ENCODE results near the gene AZU1.
A peak's percentile ranks its signal among the peaks of the same experiment; 100 is the strongest.
"Not testable (repeated sequence)": the region's sequence is repeated elsewhere in the genome, so short reads cannot be mapped to it uniquely, and the experiment has no call there.

The AZU1 gene

DNA sequence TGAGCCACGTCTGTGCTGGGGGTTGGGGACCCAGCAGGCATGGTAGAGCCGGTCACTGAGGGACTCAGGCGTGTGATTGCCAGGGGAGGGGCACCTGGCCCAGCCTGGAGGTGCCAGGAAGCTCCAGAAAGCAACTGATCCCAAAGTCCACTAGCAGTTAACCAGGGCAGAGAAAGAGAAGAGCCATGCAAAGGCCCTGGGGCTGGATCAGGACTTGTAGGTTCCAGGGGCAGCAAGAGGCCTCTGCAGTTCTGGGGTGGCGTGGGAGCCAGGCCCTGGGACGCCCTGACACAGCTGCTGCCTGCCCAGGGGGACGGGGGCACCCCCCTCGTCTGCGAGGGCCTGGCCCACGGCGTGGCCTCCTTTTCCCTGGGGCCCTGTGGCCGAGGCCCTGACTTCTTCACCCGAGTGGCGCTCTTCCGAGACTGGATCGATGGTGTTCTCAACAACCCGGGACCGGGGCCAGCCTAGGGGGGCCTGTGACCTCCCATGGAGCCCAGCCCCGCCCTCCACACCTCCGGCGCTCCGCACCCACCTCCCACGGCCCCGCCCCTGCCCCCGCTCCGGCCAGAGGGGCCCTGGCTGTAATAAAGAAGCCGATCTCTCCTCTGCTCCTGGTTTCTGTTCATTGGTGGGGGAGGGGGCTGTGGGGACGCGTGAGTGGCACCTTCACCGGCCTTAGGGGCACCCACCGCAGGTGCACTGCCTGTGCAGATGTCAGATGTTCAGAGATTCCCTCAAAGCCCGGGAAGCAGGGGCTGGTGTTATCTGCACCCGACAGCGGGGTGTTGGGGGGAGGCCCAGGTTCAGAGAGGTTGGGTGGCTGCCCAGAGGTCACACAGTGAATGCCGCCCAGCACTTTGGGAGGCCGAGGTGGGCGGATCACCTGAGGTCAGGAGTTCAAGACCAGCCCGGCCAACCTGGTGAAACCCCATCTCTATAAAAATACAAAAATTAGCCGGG is 4.1 kb downstream of the AZU1 start:
- DNase-seq (ENCODE audit: low read depth), result no peak

DNA sequence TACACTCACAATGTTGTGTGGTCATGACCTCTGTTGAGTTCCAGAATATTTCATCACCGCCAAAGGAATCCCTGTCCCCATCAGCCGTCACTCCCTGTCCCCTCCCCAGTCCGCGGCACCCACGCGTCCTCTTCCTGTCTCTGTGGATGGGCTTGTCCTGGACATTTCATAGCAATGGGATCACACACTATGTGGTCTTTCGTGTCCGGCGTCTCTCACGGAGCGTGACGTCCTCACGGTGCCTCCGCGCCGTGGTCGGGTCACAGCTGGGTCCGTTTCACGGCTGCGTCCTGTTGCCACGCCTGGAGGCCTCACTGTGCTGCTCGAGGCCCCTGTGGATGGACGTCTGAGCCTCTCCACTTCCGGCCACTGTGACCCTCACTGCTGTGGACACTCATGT is 6.6 kb downstream of the AZU1 start:
- no peak for DNase-seq (ENCODE audit: low read depth)

DNA sequence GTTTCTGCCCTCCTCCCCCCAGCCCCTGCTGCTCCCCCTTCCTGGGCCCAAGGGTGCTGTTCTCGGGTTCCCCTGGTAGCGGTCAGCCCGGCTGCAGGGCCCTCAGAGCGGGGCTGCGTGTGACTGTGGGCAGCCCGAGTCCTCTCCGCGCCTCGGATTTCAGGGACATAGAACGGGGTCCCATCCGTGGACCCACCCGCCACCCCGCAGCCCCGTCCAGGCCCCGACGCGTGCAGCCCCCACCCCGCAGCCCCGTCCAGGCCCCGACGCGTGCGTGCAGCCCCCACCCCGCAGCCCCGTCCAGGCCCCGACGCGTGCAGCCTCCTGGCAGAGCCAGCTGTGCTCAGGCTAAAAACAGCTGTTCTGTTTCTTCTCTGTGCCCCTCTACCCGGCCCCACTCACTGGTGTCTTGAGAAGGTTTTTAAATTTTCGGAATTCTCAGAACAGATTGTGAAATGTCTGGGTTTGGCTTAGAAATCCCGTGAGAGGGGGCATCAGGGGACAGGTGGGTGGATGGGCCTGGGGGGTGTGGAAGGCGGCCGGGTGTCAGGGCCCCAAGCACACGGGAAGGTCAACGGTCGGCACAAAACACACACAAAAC is 7.7 kb downstream of the AZU1 start:
- no peak for DNase-seq (ENCODE audit: low read depth)

DNA sequence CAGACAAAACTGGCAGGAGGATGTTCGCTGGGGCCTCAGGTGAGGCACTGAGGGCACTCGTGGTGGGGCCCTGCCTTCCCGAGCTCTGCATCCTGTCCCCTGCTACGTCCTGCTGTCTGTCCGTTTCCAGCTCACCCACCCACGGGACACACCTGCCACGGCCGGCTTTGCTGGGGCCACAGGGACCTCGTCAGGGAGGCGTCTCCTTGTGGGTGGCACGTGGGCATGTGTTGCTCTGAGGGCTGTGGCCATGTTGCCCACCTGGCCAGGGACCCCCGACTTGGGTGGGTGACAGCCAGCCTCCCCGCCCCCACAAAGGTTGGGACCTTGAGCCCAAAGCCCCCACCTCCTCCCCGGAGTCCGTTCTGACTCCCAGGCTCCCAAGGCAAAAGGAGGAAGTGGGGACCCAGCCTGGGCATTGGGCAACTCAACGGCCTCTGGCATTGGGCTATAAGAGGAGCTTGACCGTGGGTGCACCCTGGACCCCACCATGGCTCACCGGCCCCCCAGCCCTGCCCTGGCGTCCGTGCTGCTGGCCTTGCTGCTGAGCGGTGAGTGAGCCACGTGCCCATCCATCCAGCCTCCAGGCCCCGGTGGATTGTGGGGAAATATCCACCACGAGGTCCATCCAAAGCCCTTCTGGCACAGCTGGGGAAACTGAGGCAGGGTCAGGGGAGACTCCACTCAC is 13.0 kb downstream of the AZU1 start, which contains the start of gene PRTN3:
TSS of gene PRTN3 (plus strand) at position 481 of the 688 bp plus-strand sequence. CDS start at position 491, 10 bp downstream.
- DNase-seq (ENCODE audit: low read depth), result no peak

DNA sequence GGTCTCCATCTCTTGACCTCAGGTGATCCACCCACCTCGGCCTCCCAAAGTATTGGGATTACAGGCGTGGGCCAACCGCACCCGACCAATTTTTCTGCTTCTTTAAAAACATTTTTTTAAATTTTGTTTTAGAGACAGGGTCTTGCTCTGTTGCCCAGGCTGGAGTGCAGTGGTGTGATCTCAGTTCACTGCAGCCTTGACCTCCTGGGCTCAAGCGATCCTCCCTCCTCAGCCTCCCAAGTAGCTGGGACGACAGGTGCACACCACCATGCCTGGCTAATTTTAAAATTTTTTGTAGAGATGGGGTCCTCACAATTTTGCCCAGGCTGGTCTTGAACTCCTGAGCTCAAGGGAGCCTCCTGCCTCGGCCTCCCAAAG is 15.2 kb downstream of the AZU1 start:
- DNase-seq (ENCODE audit: low read depth), result not testable (repeated sequence)

DNA sequence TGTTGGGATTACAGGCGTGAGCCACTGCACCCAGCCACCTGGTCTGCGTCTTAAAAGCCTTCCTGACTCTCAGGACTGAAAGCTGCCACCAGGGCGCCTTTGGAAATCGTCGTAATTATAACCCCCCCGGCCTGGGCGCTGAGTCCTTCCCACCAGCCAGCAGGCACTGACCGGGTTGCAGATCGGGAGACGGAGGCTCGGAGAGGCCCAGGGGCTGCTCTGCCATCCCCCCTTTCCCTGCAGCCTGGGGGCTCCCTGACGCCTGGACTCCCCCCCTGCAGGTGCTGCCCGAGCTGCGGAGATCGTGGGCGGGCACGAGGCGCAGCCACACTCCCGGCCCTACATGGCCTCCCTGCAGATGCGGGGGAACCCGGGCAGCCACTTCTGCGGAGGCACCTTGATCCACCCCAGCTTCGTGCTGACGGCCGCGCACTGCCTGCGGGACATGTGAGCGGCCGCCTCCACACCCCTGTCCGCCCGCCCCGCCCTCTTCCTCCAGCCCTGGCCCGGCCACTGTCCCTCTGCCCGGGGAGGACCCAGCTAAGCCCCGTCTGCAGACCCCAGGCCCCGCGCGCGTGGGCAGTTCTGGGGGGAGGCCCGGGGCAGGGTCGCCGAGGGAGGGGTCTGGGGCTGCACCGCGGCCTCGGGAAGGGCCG is 15.7 kb downstream of the AZU1 start:
- no peak for DNase-seq (ENCODE audit: low read depth)

DNA sequence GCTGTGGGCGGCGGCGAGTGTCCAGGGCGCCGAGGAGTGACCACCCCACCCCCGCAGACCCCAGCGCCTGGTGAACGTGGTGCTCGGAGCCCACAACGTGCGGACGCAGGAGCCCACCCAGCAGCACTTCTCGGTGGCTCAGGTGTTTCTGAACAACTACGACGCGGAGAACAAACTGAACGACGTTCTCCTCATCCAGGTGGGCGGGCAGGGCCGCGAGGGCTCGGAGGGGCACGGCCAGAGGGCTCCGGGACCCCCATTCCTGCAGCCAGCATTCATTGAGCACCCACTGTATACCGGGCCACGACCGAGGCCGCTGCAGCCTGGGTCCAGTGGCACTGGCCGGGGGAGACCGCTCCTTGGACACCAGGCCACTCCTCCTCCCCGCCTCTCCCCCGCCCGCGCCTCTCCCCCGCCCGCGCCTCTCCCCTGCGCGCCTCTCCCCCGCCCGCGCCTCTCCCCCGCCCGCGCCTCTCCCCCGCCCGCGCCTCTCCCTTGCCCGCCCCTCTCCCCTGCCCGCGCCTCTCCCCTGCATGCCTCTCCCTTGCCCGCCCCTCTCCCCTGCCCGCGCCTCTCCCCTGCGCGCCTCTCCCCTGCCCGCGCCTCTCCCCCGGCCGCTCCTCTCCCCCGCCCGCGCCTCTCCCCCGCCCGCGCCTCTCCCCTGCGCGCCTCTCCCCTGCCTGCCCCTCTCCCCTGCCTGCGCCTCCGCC is 16.4 kb downstream of the AZU1 start:
- no peak for DNase-seq (ENCODE audit: low read depth)

DNA sequence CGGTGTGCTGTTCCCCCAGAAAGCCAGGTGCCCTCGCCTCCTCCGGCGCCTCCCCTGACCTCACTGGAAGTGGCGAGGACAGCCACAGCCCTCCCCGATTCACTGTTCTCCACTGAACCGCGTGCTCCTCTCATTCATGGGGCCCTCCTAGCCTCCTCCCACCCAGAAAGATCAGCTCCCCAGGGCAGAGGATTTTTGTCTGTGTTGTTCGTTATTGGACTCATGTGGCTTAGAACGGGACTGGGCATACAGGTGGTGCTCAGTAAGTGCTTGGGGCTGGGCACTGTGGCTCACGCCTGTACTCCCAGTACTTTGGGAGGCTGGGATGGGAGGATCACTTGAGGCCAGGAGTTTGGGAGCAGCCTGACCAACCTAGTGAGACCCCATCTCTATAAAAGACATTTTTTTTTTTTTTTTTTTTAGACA is 16.9 kb downstream of the AZU1 start:
- DNase-seq (ENCODE audit: low read depth), result no peak

DNA sequence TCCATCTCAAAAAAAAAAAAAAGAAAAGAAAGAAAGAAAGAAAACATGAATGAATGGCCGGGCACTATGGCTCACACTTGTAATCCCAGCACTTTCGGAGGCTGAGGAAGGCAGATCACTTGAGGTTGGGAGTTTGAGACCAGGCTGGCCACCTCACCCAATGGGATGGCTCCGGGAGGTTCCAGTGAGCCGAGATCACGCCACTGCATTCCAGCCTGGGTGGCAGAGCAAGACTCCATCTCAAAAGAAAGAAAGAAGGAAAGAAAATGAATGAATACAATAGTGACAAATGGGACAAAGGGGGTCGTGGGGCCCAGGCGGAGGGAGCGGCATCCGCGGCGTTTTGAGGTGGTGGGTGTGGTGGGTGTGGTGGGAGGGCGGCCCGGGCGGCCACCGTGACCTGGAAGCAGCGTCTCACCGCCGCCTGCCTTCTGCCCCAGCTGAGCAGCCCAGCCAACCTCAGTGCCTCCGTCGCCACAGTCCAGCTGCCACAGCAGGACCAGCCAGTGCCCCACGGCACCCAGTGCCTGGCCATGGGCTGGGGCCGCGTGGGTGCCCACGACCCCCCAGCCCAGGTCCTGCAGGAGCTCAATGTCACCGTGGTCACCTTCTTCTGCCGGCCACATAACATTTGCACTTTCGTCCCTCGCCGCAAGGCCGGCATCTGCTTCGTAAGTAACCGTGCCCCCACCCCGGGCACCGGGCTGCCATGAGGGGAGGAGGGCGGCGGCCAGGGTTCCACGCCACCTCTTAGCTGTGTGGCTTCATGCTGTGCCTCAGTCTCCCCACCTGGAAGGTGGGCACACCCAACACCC is 18.3 kb downstream of the AZU1 start:
- no peak for DNase-seq (ENCODE audit: low read depth)

DNA sequence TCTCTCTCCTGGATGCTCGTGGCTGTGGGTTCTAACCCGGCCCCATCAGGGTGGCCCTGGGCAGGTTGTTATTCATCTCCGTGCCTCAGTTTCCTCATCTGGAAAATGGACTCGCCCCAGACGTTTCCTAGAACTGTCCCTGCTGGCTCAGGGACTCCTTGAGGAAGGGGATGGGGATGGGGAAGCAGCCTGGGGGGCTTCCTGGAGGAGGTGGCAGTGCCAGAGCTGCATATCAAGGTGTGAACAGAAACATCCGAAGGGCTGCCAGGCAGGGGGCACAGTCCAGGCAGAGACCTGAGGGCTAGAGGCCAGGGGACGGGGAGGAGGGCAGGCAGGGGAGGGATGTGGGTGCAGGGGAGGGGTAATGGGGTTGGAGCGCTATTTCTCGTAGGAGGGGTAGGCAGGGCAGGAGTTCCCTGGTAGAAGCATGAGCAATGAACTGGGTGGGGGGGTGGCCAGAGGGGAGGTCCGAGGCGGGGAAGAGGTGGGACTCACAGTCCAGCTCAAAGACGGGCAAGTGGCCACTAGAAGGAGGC is 20.8 kb downstream of the AZU1 start:
- DNase-seq (ENCODE audit: low read depth), result no peak

DNA sequence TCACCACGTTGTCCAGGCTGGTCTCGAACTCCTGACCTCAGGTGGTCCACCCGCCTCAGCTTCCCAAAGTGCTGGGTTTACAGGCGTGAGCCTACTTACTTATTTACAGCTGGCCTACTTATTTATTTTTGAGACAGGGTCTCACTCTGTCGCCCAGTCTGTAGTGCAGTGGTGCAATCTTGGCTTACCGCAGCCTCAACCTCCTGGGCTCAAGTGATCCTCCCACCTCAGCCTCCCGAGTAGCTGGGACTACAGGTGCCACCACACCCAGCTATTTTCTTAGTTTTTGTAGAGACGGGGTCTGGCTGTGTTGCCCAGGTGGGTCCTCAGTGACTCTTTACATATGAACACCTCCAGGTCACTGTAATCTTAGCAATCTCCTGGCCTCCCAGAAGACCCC is 21.6 kb downstream of the AZU1 start:
- not testable (repeated sequence) for DNase-seq (ENCODE audit: low read depth)

DNA sequence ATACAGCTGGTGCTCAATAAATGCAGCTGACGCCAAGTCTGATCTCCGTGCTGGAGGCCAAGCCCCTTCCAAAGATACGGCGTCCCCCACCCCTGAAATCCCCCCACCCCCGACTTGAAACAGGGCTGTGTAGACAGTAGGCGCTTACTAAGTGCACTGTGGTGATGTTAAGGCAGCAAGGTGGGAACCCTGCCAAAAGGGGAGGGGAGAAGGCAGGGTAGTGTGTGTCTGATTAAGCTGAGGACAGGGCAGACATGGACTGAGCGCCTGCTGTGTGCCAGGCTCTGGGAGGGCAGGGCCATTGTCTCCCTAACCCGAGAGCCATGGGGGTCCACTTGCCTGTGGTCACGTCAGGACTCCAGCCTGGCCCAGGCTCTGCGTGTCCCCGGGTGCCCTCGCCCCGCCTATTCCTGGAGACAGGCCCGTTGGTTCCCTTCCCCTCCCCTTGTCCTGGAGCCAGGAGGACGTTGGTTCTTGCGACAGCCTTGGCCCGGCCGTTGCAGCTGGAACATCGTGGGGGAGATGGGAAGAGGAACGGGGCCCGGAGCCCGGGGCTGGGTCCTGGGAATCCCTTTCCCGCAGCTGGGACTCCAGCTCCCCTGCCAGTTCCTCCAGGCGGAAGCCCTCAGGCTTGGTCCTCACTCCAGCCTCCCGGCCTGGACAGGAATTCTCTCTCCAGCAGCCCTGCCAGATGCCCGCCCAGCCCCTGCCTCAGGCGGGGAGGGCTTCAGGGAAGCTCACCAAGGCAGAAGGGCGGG is 22.8 kb downstream of the AZU1 start:
- peak; percentile 94 for DNase-seq (ENCODE audit: low read depth)

DNA sequence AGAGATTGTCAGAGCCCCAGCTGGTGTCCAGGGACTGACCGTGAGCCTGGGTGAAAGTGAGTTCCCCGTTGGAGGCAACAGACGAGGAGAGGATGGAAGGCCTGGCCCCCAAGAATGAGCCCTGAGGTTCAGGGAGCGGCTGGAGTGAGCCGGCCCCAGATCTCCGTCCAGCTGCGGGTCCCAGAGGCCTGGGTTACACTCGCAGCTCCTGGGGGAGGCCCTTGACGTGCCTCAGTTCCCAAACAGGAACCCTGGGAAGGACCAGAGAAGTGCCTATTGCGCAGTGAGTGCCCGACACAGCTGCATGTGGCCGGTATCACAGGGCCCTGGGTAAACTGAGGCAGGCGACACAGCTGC is 23.3 kb downstream of the AZU1 start:
- DNase-seq (ENCODE audit: low read depth), result no peak

DNA sequence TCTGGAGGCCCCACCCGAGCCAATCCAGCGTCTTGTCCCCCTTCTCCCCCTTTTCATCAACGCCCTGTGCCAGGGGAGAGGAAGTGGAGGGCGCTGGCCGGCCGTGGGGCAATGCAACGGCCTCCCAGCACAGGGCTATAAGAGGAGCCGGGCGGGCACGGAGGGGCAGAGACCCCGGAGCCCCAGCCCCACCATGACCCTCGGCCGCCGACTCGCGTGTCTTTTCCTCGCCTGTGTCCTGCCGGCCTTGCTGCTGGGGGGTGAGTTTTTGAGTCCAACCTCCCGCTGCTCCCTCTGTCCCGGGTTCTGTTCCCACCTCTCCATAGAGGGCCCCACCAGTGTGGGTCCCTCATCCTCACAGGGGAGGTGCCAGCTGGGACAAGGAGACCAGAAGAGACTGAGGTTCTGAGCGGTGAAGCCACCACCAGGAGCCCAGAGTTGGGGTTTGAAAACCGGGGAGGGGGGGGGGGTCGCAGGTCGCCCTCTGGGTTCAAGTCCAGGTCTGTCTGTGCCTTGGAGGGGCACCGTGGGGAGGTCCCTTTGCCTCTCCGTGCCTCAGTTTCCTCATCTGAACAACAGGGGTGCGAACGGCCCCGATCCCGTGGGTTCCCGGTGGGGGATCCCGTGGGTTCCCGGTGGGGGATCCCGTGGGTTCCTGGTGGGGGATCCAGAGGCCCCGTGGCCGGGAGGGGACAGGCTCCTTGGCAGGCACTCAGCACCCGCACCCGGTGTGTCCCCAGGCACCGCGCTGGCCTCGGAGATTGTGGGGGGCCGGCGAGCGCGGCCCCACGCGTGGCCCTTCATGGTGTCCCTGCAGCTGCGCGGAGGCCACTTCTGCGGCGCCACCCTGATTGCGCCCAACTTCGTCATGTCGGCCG is 24.7 kb downstream of the AZU1 start, which contains the start of gene ELANE:
TSS of gene ELANE (plus strand) at position 168 of the 878 bp plus-strand sequence. CDS start at position 194, 26 bp downstream.
- no peak for DNase-seq (ENCODE audit: low read depth)

DNA sequence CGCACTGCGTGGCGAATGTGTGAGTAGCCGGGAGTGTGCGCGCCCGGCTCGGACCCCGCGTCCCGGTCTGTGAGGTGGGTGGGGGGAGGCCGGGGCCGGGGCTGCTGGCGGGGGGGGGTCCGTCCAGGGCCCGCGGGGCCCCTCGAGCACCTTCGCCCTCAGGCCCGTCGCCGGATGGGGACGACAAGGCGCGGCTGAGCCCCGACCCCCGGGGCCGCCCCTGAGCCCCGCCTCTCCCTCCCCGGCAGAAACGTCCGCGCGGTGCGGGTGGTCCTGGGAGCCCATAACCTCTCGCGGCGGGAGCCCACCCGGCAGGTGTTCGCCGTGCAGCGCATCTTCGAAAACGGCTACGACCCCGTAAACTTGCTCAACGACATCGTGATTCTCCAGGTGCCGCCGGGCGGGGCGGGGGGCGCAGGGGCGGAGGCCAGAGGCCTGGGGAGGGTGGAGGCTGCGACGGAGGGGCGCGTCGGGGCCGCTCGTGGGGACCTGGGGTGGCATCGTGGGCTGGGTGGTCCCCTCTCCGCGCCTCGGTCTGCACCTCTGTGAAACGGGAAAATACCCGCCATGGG is 25.5 kb downstream of the AZU1 start:
- DNase-seq (ENCODE audit: low read depth), result no peak

DNA sequence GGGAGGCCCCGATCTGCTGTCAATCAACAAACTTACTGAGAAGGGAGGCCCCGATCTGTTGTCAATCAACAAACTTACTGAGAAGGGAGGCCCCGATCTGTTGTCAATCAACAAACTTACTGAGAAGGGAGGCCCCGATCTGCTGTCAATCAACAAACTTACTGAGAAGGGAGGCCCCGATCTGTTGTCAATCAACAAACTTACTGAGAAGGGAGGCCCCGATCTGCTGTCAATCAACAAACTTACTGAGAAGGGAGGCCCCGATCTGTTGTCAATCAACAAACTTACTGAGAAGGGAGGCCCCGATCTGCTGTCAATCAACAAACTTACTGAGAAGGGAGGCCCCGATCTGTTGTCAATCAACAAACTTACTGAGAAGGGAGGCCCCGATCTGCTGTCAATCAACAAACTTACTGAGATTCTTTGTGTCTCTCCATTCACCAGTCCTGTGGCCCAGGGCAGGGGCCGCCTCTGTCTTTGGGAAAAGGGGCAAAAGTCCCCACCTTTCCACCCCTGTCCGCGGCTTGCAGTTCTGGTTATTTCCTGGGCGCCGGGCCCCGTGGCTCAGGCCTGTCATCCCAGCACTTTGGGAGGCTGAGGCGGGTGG is 26.1 kb downstream of the AZU1 start:
- not testable (repeated sequence) for DNase-seq (ENCODE audit: low read depth)

DNA sequence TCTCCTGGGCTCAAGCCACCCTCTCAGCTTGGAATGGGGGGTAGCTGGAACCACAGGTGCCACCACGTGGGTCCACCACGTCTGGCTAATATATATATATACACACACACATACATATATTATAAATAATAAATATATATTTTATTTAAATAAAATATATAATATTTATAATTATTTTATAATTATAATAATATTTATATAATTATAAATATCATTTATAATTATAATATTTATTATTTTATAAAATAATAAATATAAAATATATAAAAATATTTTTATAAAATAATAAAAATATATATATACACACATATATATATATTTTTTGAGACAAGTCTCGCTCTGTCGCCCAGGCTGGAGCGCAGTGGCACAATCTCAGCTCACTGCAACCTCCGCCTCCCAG is 26.9 kb downstream of the AZU1 start:
- no peak for DNase-seq (ENCODE audit: low read depth)

DNA sequence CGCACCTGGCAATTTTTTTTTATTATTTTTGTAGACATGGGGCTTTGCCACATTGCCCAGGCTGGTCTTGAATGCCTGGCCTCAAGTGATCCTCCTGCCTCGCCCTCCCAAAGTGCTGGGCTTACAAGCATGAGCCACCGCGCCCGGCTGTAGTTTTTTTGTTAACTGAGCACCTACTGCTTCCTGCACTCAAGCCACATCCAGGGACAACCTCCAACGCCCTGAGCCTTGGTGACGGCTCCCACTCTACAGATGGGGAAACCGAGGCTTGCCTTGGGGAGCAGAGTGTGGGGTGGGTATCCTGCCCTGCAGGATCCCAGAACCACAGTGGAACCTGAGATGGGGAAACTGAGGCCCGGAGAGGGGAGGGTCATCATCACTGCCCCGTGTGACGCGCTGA is 27.5 kb downstream of the AZU1 start:
- DNase-seq (ENCODE audit: low read depth), result no peak

Measured in fibroblast of the conjunctiva (primary cell).